ENCODE measurements around the gene LYVE1. TPM values are rescaled to one million over a fixed set of nuclear protein-coding genes. Genes with fewer than 3 reads are reported as not detected.
A peak's percentile ranks its signal among the peaks of the same experiment; 100 is the strongest.

The LYVE1 gene
- total and polyA plus RNA-seq, 2 of the 13 experiments (the other 11 are each of a cell fraction or from before 2014, with no cell fraction given): 1.2 to 1.4 TPM

GRCh38 chr11:10551845-10552352 lies 16.6 kb downstream of the LYVE1 start:
- Histone ChIP-seq H3K36me3 (replicated peaks in 1 of 2; ENCODE audit: control insufficient read depth in 1 of 2, insufficient read depth in 2 of 2, low read length in 2 of 2) (no peaks in the 10 kb centered on the region), H3K4me1 (ENCODE audit: insufficient read depth, low read length) (peaks cover 17% of the 10 kb centered on the region), H3K27me3 (ENCODE audit: control insufficient read depth in 1 of 2, insufficient read depth in 2 of 2, low read length in 2 of 2) (0 out of 5 replicates have a peak, but pooled peaks cover 0 to under 1% of the 10 kb centered on the region in 2 experiments), H2AFZ (ENCODE audit: low read length) (no peak overlapping the region), H4K20me1 (ENCODE audit: insufficient read depth, low read length) (no peaks in the 10 kb centered on the region), H3K79me2 (ENCODE audit: insufficient read depth, low read length) (no peaks in the 10 kb centered on the region), H3K27ac (ENCODE audit: extremely low read length, insufficient read depth, low read length) (no peak overlapping the region), H3K9ac (ENCODE audit: insufficient read depth, low read depth, low read length) (no peak overlapping the region), H3K4me2 (ENCODE audit: low read depth, low read length) (no peak overlapping the region), H3K4me3 (replicated peaks in 1 of 3; ENCODE audit: insufficient read depth in 1 of 3, low read depth in 2 of 3, low read length in 3 of 3) (no peak overlapping the region), H3K9me3 (ENCODE audit: low read length) (peaks cover 8% of the 10 kb centered on the region; the same call in 1 of the 2 replicates)
- no TSS peak for BruUV-seq (replicated peaks)
- ChIA-PET POLR2A (no interaction called here), CTCF (ENCODE audit: low intra/inter-chr PET ratio, low total read pairs) (no interaction called here)
- ATAC-seq (no peak), FAIRE-seq (no peak), DNase-seq (ENCODE audit: low spot score) (no peak)
- in situ Hi-C loops (cut with HindIII; ENCODE audit: extremely low pct_ligation_motif_present, low pct_unique_long_range_greater_than_20kb): no loop called here
- intact Hi-C loops (cut with micrococcal nuclease; ENCODE audit: unreplicated experiment): no loop called here
- TF ChIP-seq RORA (CRISPR knock-in tag; IDR thresholded peaks at IDR 0.05): no peak
- WGBS (ENCODE audit: low lambda C conversion rate): 77% methylated on average over 3 of the region's 3 CpGs

GRCh38 chr11:10551290-10551592 lies 17.2 kb downstream of the LYVE1 start:
- BruUV-seq (replicated peaks): no TSS peak
- in situ Hi-C loops (cut with HindIII; ENCODE audit: extremely low pct_ligation_motif_present, low pct_unique_long_range_greater_than_20kb): no loop called here
- Histone ChIP-seq H3K9ac (ENCODE audit: insufficient read depth, low read depth, low read length) (no peak overlapping the region), H3K4me2 (ENCODE audit: low read depth, low read length) (no peak overlapping the region), H2AFZ (ENCODE audit: low read length) (no peak overlapping the region), H3K27me3 (ENCODE audit: control insufficient read depth in 1 of 2, insufficient read depth in 2 of 2, low read length in 2 of 2) (no peaks in the 10 kb centered on the region), H3K27ac (ENCODE audit: extremely low read length, insufficient read depth, low read length) (no peak overlapping the region), H3K9me3 (ENCODE audit: low read length) (peaks cover 8% of the 10 kb centered on the region; the same call in 1 of the 2 replicates), H3K4me1 (ENCODE audit: insufficient read depth, low read length) (peaks cover 17% of the 10 kb centered on the region), H4K20me1 (ENCODE audit: insufficient read depth, low read length) (no peaks in the 10 kb centered on the region), H3K79me2 (ENCODE audit: insufficient read depth, low read length) (no peaks in the 10 kb centered on the region), H3K4me3 (replicated peaks in 1 of 3; ENCODE audit: insufficient read depth in 1 of 3, low read depth in 2 of 3, low read length in 3 of 3) (no peak overlapping the region), H3K36me3 (replicated peaks in 1 of 2; ENCODE audit: control insufficient read depth in 1 of 2, insufficient read depth in 2 of 2, low read length in 2 of 2) (no peaks in the 10 kb centered on the region)
- POLR2A ChIA-PET: no interaction called here
- CTCF ChIA-PET (ENCODE audit: low intra/inter-chr PET ratio, low total read pairs): no interaction called here
- ATAC-seq (no peak), DNase-seq (ENCODE audit: low spot score) (peak; percentile 10), FAIRE-seq (no peak)
- WGBS (ENCODE audit: low lambda C conversion rate): 14% methylated on average over 4 of the region's 4 CpGs
- intact Hi-C loops (cut with micrococcal nuclease; ENCODE audit: unreplicated experiment): no loop called here
- no peak for TF ChIP-seq ATF4 (CRISPR knock-in tag; IDR thresholded peaks at IDR 0.05)
- TF ChIP-seq MAZ (IDR thresholded peaks at IDR 0.05; ENCODE audit: borderline replicate concordance, low read depth, low read length): no peak
- no peak for TF ChIP-seq MAZ (CRISPR knock-in tag; IDR thresholded peaks at IDR 0.05; ENCODE audit: low read depth)
- no peak for TF ChIP-seq HOXA5 (CRISPR knock-in tag; IDR thresholded peaks at IDR 0.05)
- TF ChIP-seq ZNF441 (CRISPR knock-in tag; IDR thresholded peaks at IDR 0.05; ENCODE audit: borderline replicate concordance): peak; percentile 89
- TF ChIP-seq CENPBD1 (CRISPR knock-in tag; IDR thresholded peaks at IDR 0.05; ENCODE audit: borderline replicate concordance, low read depth): no peak
- TF ChIP-seq ZNF12 (CRISPR knock-in tag; IDR thresholded peaks at IDR 0.05): no peak

Measured in HepG2 (cell line).